Measurements from ENCODE around the gene FAM47E.
A peak's percentile ranks its signal among the peaks of the same experiment; 100 is the strongest.

Gene FAM47E

GRCh38 chr4:76272582-76272981, 21.1 kb downstream of the FAM47E start:
- Histone ChIP-seq H3K4me2 (no peak overlapping the region), H3K9ac (no peak overlapping the region), H3K36me3 (ENCODE audit: insufficient read depth) (no peaks in the 10 kb centered on the region), H2AFZ (ENCODE audit: low read depth) (no peak overlapping the region), H3K79me2 (ENCODE audit: insufficient read depth, low read depth) (no peaks in the 10 kb centered on the region), H3K4me3 (IDR thresholded peaks at IDR 0.05; ENCODE audit: insufficient read depth, low read depth, low read length) (no peak overlapping the region), H3K27me3 (ENCODE audit: insufficient read depth, low read depth) (no peaks in the 10 kb centered on the region), H3K4me1 (ENCODE audit: low read depth, poor library complexity, severe bottlenecking) (peaks cover 35% of the 10 kb centered on the region), H4K20me1 (ENCODE audit: insufficient read depth) (no peaks in the 10 kb centered on the region), H3K27ac (no peak overlapping the region)
- TF ChIP-seq CTCF (conservative IDR thresholded peaks at IDR 0.05; ENCODE audit: low read depth, low read length) = no peak

GRCh38 chr4:76272999-76273398, 21.5 kb downstream of the FAM47E start:
- H3K27ac ChIP-seq = no peak overlapping the region
- no peaks in the 10 kb centered on the region for H3K27me3 ChIP-seq (ENCODE audit: insufficient read depth, low read depth)
- H4K20me1 ChIP-seq (ENCODE audit: insufficient read depth) = no peaks in the 10 kb centered on the region
- no peak overlapping the region for H3K9ac ChIP-seq
- no peak overlapping the region for H3K4me3 ChIP-seq (IDR thresholded peaks at IDR 0.05; ENCODE audit: insufficient read depth, low read depth, low read length)
- no peak overlapping the region for H3K4me2 ChIP-seq
- no peaks in the 10 kb centered on the region for H3K36me3 ChIP-seq (ENCODE audit: insufficient read depth)
- no peaks in the 10 kb centered on the region for H3K79me2 ChIP-seq (ENCODE audit: insufficient read depth, low read depth)
- peaks cover 40% of the 10 kb centered on the region for H3K4me1 ChIP-seq (ENCODE audit: low read depth, poor library complexity, severe bottlenecking)
- H2AFZ ChIP-seq (ENCODE audit: low read depth) = no peak overlapping the region
- no peak for TF ChIP-seq CTCF (conservative IDR thresholded peaks at IDR 0.05; ENCODE audit: low read depth, low read length)

- peaks cover 51% of the 10 kb centered on the region for H3K4me1 ChIP-seq (ENCODE audit: low read depth, poor library complexity, severe bottlenecking)
- no peaks in the 10 kb centered on the region for H3K36me3 ChIP-seq (ENCODE audit: insufficient read depth)
- TF ChIP-seq CTCF (conservative IDR thresholded peaks at IDR 0.05; ENCODE audit: low read depth, low read length) = no peak
- H2AFZ ChIP-seq (ENCODE audit: low read depth) = no peak overlapping the region
- no peak overlapping the region for H3K27ac ChIP-seq
- no peak overlapping the region for H3K9ac ChIP-seq
- no peaks in the 10 kb centered on the region for H3K27me3 ChIP-seq (ENCODE audit: insufficient read depth, low read depth)
- no peaks in the 10 kb centered on the region for H3K79me2 ChIP-seq (ENCODE audit: insufficient read depth, low read depth)
- no peak overlapping the region for H3K4me3 ChIP-seq (IDR thresholded peaks at IDR 0.05; ENCODE audit: insufficient read depth, low read depth, low read length)
- H4K20me1 ChIP-seq (ENCODE audit: insufficient read depth) = no peaks in the 10 kb centered on the region
- peak overlapping the region; percentile 75; the same call in 1 of the 2 replicates for H3K4me2 ChIP-seq
Measured at GRCh38 chr4:76275486-76276124, 24.1 kb downstream of the FAM47E start.

- peak overlapping the region; percentile 4; the same call in 1 of the 2 replicates for H3K9ac ChIP-seq
- no peak overlapping the region for H3K4me3 ChIP-seq (IDR thresholded peaks at IDR 0.05; ENCODE audit: insufficient read depth, low read depth, low read length)
- TF ChIP-seq CTCF (conservative IDR thresholded peaks at IDR 0.05; ENCODE audit: low read depth, low read length) = no peak
- no peaks in the 10 kb centered on the region for H3K36me3 ChIP-seq (ENCODE audit: insufficient read depth)
- H3K27me3 ChIP-seq (ENCODE audit: insufficient read depth, low read depth) = no peaks in the 10 kb centered on the region
- no peaks in the 10 kb centered on the region for H3K79me2 ChIP-seq (ENCODE audit: insufficient read depth, low read depth)
- peaks cover 49% of the 10 kb centered on the region for H3K4me1 ChIP-seq (ENCODE audit: low read depth, poor library complexity, severe bottlenecking)
- H2AFZ ChIP-seq (ENCODE audit: low read depth) = peak overlapping the region; percentile 63
- H4K20me1 ChIP-seq (ENCODE audit: insufficient read depth) = no peaks in the 10 kb centered on the region
- H3K4me2 ChIP-seq = peak overlapping the region; percentile 75
- H3K27ac ChIP-seq = peak overlapping the region; percentile 49
Measured at GRCh38 chr4:76276813-76277212, 25.3 kb downstream of the FAM47E start.

Data from KMS-11 (cell line).